ENCODE measurements around the gene EVC2.

Gene EVC2

GRCh38 chr4:5703831-5704230, 4.5 kb downstream of the EVC2 start:
- TF ChIP-seq, protein P1, sequence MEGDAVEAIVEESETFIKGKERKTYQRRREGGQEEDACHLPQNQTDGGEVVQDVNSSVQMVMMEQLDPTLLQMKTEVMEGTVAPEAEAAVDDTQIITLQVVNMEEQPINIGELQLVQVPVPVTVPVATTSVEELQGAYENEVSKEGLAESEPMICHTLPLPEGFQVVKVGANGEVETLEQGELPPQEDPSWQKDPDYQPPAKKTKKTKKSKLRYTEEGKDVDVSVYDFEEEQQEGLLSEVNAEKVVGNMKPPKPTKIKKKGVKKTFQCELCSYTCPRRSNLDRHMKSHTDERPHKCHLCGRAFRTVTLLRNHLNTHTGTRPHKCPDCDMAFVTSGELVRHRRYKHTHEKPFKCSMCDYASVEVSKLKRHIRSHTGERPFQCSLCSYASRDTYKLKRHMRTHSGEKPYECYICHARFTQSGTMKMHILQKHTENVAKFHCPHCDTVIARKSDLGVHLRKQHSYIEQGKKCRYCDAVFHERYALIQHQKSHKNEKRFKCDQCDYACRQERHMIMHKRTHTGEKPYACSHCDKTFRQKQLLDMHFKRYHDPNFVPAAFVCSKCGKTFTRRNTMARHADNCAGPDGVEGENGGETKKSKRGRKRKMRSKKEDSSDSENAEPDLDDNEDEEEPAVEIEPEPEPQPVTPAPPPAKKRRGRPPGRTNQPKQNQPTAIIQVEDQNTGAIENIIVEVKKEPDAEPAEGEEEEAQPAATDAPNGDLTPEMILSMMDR (IDR thresholded peaks at IDR 0.05; ENCODE audit: low read depth, low read length), result no peak
- no peak for DNase-seq (ENCODE audit: low read depth in 2 of 2)
- H3K4me3 ChIP-seq (replicated peaks in 1 of 2; ENCODE audit: low read depth in 2 of 2, low read length in 2 of 2), result no peak overlapping the region

DNA sequence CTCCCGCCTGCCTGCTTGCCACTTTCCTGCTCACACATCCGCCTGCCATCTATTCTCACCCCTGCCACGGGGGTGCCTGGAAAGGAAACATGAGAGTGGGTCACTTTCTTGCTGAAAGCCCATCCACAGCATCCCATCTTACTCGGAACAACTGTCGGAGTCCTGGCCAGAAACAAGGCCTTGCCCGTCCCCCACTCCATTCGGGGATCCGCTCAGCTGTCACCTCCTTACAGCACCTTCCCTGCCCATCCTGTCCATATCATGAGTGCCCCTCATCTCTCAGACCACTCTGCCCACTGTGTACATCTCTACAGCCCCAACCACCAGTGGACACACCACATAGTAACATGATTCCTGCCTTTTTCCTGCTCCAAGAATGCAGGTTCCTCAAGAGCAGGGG, 6.4 kb downstream of the EVC2 start:
- TF ChIP-seq, protein P1 (IDR thresholded peaks at IDR 0.05; ENCODE audit: low read depth, low read length), result no peak
- no peak for DNase-seq (ENCODE audit: low read depth in 2 of 2)
- no peak overlapping the region for H3K4me3 ChIP-seq (replicated peaks in 1 of 2; ENCODE audit: low read depth in 2 of 2, low read length in 2 of 2)

DNA sequence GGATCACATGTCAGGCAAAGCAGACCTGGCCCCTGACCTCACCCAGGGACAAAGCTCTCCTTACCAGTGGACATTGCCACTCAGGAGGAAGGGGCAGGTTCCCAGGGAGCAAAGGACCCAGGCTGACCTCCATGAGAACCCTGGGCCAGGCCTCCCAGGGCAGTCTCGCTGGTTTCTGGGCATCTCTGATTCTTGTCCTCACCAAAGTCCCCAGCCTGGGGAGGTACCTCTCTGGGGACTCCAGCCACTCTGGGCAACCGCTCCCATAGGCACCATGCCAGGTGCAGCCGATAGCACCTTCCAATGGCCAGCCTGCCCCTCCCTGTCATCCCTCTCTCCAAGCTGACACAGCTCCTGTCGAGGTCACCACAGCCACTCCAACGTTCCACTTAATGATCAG, 7.9 kb downstream of the EVC2 start:
- H3K4me3 ChIP-seq (replicated peaks in 1 of 2; ENCODE audit: low read depth in 2 of 2, low read length in 2 of 2), result no peak overlapping the region
- TF ChIP-seq, protein P1 (IDR thresholded peaks at IDR 0.05; ENCODE audit: low read depth, low read length), result no peak
- DNase-seq (ENCODE audit: low read depth in 2 of 2), result no peak

DNA sequence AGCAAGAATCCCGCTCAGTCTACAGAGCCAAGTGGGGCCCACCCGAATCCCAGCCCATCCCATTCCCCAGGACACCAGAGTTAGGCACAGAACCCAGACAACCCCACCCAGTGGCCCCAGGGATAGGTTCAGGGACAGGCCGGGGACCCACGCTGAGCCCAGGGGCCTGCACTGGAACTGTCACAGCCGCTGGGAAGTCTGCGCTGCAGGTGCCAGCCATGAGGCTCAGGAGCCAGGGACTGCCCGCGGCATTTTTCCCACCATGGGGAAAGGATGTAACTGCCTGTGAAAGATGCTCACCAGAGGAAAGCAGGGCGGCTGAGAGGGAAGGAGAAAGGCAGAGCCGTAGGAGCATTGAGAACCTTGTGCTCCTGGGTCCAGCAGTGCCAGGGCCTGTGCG, 12.0 kb downstream of the EVC2 start:
- no peak for DNase-seq (ENCODE audit: low read depth in 2 of 2)
- no peak overlapping the region for H3K4me3 ChIP-seq (replicated peaks in 1 of 2; ENCODE audit: low read depth in 2 of 2, low read length in 2 of 2)
- TF ChIP-seq, protein P1 (IDR thresholded peaks at IDR 0.05; ENCODE audit: low read depth, low read length), result no peak

- TF ChIP-seq, protein P1 (IDR thresholded peaks at IDR 0.05; ENCODE audit: low read depth, low read length), result no peak
- no peak overlapping the region for H3K4me3 ChIP-seq (replicated peaks in 1 of 2; ENCODE audit: low read depth in 2 of 2, low read length in 2 of 2)
- DNase-seq (ENCODE audit: low read depth in 2 of 2), result no peak
These were observed 14.5 kb downstream of the EVC2 start for GRCh38 chr4:5693871-5694270.

GRCh38 chr4:5691491-5692132, 16.7 kb downstream of the EVC2 start:
- DNase-seq (ENCODE audit: low read depth in 2 of 2), result no peak
- TF ChIP-seq, protein P1 (IDR thresholded peaks at IDR 0.05; ENCODE audit: low read depth, low read length), result no peak
- no peak overlapping the region for H3K4me3 ChIP-seq (replicated peaks in 1 of 2; ENCODE audit: low read depth in 2 of 2, low read length in 2 of 2)

DNA sequence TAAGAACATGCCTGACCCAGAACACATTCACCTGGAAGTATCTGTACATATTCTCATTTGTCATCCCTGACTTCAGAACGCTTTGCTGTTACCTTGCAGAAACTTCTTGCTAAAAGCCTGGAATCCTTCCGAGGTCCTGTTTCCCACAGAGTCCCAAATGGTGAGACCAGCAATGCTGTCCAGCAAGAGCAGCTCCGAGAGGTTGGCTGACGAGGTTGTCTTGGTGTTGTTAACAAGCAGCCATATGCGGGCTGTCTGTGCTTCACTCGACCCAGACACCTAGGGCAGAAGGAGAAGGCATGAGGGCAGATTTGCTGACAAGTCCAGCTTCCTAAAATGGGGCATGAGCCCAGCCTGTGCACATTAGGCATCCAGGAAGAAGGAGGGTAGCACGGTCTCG, 19.3 kb downstream of the EVC2 start:
- no peak overlapping the region for H3K4me3 ChIP-seq (replicated peaks in 1 of 2; ENCODE audit: low read depth in 2 of 2, low read length in 2 of 2)
- TF ChIP-seq, protein P1 (IDR thresholded peaks at IDR 0.05; ENCODE audit: low read depth, low read length), result no peak
- DNase-seq (ENCODE audit: low read depth in 2 of 2), result no peak
